Activated effector memory CD4-positive, alpha-beta T cell treated with anti-CD3 and anti-CD28 coated beads, Interleukin-2, amount 50 U/mL, for 16 hours (primary cell): ENCODE results near the gene TRPV4.

Source experiments
- DNase-seq: peaks from one replicate; pipeline ENCODE4 v3.0.0-alpha.2; 2020

Gene TRPV4

DNA sequence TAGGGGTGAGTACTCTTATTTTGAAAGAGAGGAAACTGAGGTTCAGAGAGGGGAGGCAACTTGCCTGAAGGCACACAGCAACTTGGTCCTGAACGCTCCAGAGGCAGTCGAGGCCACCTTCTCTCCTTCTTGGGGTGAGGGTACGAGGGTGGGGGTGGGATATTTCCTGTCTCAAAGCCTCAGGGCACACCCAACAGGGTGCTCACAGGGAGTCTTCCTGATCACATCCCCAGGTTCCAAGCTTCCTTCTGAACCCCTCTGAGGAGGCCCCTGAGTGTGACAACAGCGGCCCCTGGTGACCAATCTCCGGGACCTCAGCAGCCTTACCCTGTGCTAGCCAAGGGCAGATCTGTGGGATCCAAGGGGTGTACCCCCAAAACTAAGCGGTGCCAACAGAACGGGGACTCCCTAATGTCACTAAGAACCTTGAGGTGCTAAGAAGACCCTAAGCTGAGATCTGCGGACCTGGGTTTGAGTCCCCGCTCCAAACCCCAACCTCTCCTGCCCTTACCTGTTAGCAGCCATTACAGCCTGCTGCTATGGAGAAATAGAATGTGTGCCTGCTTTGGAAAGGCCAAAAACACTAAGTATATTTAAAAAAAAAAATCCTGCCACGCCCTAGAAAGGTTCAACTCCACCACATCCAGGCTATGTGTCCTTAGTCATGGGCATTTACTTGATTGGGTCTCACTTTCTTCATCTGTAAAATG is 57.9 kb downstream of the TRPV4 start:
- peak; percentile 90 for DNase-seq

GRCh38 chr12:109773384-109774011 is 59.7 kb downstream of the TRPV4 start:
- no peak for DNase-seq

DNA sequence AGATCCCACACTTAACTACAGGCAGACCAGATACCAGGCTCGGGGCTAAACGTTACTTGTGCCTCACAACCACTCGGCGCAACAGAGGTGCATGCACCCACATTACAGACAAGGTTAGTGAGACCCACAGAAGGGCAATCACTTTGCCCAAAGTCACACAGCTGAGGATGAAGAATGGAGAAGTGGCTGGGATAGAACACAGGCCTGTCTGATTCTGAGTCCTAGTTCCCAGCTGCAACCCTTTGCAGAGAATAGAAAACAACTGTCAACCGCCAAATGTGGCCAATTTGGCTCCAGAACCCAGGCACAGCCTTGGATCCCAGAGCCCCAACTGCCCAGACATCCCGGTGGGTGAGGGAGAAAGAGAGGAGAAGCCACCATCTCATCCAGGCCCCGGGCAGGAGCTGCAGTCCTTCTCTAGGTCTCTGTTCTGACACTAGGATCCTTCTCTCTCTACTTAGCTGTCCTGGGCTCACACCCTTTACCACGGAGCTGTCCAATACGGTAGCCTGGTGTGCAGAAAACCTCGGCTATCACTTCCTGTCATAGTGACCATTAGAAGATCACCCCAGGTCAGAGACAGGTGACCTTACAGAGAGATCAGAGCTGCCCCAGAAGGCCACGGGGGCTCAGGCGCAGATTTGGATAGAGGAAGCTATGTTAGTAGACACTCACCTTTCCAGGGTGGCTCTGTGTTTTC is 60.4 kb downstream of the TRPV4 start:
- peak; percentile 56 for DNase-seq

- peak; percentile 50 for DNase-seq
Observed at GRCh38 chr12:109771746-109772621, 61.2 kb downstream of the TRPV4 start.

DNA sequence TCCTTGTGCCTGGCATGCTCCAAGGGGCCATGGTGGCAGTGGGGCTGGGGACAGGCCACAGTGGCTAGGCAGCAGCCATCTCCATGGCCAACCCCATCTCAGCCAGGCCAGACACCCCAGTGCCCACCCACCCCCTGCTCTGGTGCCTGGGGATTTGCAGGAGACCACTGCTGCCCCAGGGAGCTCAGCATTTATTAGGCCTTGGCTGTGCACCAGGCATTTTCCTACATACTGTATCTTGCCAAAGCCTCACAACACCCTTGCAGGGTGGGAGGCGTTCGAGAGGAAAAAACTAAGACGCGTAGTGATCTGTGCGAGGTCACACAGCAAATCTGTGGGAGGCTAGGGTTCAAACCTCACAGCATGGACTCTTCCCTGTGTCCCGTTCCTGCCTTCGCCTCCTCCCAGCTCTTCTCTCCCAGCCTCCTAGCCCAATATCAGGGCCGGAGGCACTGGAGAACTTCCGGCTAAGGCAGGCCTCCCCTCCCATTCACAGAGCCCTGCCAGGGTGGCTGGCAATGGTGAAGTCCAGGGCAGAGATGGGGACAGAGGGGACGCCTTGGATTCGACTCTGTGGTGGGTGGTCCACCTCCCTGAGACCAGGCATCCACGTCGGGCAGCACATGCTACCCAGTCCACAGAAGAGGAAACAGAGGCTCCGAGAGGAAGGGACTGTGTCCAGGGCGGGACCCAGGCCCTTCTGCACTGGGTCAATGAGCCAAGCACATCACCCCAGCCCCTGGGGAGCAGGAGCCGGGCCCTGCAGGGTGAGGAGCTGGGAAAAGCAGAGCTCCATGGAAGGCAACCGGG is 62.1 kb downstream of the TRPV4 start:
- peak; percentile 58 for DNase-seq

DNA sequence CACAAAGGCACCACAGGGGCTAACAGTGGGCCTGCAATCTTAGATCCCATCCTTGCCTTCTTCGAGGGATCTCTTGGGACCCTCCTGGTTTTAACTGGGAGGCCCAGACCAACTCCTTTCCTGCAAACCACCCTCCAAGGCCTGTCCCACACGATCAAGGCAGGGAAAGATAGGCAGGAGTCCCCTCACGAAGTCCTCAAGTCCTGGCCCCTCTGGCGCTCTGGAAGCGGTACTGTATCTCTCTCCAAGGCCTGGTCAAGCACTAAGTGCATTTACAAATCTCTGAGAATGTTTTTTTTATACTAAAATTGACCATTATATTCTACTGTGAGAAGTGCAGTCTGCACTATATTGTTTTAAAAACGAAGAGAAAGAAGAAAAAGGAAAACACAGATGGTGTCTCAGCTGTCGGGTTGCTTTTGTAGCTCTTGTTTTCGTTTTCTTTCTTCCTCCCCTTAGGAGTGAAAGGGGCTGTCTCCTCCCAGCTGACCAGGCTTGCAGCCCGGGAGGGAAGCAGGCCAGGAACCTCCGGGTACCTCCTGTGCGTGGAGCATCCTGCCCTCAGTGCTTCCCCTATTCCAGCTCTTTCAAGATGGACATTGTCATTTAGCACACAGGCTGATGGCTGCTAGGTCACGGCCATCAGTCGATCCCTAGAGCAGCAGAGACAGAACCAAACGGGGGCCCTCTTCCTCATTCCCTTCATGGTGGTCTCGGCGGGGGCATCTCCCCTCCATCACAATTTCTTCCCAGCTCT is 62.9 kb downstream of the TRPV4 start:
- peak; percentile 25 for DNase-seq

DNA sequence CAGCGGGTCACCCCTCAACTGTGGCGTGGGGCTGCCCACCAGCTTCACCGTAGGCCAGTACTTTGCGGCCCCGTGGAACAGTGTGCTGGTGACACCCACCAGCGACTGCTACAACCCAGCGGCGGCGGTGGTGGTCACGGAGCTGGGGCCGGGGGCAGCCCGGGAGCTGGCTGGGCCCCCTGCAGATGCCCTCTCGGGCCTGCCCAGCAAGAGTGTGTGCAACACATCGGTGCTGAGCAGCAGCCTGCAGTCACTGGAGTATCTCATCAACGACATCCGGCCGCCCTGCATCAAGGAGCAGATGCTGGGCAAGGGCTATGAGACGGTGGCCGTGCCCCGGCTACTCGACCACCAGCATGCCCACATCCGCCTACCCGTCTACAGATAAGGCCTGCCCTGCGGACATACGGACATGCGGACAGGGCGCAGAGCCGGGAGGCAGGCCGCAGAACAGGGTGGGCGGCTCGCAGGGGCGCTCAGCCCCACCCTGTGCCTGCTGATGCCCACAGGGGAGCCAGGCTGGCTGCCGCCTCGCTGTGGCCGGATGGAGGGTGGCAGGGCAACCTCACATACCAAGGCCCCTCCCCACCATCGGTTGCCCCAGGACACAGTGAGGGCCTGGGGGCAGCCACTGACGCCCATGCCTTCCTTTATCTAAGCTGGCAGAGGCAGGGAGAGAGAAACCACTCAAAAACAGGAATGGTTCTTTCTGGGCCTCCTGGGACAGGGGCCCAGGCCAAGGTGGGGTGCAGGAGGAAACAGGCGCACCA is 64.1 kb downstream of the TRPV4 start:
- peak; percentile 46 for DNase-seq

- peak; percentile 49 for DNase-seq
Observed at GRCh38 chr12:109767991-109768900, 65.0 kb downstream of the TRPV4 start.

DNA sequence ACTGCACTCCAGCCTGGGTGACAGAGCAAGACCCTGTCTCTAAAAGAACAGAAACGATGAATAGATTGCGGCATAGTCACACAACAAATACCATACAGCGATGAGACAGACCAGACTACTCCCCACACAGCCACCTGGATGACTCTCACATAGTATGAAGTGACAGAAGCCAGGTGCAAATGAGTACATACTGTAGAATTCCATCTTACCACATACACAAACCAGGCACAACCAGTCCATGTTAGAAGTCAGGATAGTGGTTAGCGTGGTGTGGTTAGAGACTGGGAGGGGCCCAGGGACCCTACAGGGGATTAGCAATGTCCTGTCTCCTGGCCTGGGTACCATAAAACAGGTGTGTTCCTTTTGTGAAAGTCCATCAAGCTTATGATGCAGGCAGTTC is 65.7 kb downstream of the TRPV4 start:
- no peak for DNase-seq

DNA sequence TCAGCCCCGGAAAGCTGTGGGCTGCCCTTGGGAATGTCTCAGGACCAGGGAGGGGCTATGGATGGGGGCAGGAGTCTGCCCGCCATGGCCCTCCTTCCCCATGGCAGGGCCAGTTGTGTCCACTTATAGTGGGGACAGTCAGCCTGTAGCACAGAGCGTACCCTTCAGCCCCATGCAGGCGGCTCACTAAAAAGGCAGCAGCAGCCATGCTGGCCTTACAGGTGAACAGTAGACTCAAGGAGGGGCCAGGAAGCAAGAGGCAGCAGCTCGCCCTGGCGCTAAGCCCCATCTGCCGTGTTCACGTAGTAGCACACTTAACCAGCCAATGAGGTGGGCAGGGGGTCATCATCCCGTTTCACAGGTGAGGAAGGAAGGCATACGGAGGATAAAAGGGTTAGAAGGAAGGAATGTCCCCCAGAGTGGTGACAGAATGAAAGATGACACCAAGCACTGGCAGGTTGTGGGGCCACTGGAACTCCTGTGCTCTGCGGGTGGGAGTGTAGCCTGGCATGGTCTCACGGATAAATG is 66.9 kb downstream of the TRPV4 start:
- DNase-seq = peak; percentile 43

DNA sequence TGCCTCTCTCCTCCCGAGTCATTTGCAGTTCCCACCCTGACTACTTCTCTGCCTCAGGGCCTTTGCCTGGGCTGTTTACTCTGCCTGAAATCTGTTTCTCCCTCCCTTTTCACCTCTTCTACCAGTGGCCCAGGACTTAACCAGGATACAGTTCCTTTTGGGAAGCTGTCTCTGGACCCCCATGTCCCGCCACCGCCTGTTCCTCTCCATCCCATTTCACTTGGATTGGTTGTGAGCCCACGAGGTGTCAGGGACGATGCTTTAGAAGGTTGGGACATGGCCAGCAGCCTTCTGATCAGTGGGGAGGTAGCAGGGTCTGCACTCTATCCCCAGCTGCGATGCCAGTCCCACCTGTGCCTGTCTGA is 67.8 kb downstream of the TRPV4 start:
- no peak for DNase-seq

GRCh38 chr12:109764776-109765445 is 68.3 kb downstream of the TRPV4 start:
- peak; percentile 27 for DNase-seq

GRCh38 chr12:109764123-109764522 is 69.1 kb downstream of the TRPV4 start:
- DNase-seq = peak; percentile 13

- DNase-seq = peak; percentile 34
Observed at GRCh38 chr12:109763201-109763841, 69.9 kb downstream of the TRPV4 start.

DNA sequence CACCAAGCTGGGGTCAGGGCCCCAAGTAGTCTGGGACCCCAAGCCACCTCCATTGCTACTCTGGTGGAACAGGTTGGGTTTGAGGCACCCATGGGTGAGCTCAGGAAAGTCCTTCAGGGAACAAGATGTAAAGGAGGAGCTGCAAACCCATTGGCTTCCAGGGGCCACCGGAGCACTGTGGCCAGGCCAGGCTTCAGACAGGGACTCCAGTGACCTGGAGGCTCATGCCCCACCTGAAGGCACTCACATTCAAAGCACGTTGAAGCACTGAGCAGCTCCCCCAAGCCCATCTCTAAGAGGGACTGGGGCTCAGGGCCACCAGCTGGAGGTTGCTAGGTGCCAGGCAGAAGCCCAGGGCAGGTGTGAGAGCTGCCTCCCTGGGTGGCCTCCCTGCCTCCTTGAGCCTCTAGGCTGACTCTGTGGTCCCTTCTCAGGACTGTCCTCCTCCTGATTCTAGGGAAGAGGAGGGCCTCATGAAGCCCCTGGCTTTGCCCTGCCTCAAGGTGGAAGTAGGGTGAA is 70.5 kb downstream of the TRPV4 start:
- DNase-seq = peak; percentile 51

GRCh38 chr12:109762071-109762672 is 71.0 kb downstream of the TRPV4 start:
- peak; percentile 9 for DNase-seq
